SIG-M5 treated with dmso at 0.1 percent for 504 hours (cell line): ENCODE measurements around the gene CD3D.

Source experiments
- DNase-seq: peaks from one replicate; lab custom pipeline; 2025; ENCODE audit not compliant: unreplicated experiment; lab: John Stamatoyannopoulos, UW

Gene CD3D

DNA sequence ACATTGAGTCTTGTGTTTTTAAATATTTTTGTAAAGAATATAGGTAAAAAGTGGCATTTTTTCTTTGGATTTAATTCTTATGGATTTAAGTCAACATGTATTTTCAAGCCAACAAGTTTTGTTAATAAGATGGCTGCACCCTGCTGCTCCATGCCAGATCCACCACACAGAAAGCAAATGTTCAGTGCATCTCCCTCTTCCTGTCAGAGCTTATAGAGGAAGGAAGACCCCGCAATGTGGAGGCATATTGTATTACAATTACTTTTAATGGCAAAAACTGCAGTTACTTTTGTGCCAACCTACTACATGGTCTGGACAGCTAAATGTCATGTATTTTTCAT lies 38.3 kb downstream of the CD3D start:
- no peak for DNase-seq

GRCh38 chr11:118301600-118302195 lies 40.8 kb downstream of the CD3D start:
- DNase-seq: no peak

DNA sequence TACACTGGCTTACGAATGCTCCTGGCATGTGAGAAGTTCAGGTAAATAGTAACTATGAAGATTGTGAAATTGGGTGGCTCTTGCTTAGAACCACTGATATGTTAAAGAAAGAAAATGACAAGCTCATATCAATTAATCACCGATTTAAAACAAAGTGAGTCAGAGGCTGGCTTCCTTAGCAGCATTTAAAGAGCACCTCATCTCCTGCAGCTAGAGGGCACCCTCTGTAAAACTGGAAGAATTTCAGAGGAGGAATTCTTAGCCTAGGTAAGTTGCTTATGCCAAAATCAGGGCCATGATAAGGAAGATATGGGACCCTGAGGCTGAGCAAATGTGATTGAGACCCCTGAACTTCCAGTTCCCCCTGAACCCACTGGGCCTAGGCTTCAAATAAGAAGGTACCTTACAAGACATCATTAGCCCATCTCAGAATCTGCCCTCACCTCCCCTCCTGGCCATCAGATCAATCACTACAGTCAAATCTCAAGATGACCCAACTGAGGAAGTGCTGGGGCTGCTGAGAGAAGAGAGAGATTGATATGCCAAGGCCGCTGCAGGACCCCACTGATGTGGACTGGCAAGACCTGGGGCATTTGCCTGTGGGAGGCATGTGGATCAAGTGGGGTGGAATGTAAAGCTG lies 46.6 kb downstream of the CD3D start:
- DNase-seq: peak; percentile 53

GRCh38 chr11:118295199-118295598 lies 47.3 kb downstream of the CD3D start:
- DNase-seq: no peak

DNA sequence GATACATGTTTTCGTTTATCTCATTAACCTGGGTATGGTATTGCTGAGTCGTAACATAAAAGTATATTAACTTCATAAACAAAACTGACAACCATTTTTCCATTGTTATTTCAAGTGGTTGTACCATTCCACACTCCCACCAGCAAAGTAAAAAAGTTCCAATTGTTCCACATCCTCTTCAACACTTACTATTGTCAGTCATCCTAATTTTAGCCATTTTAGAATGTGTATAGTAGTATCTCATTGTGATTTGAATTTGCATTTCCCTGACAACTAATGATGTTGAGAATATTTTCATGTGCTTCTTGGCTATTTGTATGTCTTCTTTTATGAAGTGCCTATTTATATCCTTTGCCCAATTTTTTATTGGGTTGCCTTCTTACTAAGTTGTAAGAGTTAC lies 48.5 kb downstream of the CD3D start:
- DNase-seq: no peak

GRCh38 chr11:118291477-118292135 lies 50.9 kb downstream of the CD3D start:
- no peak for DNase-seq

GRCh38 chr11:118290923-118291322 lies 51.6 kb downstream of the CD3D start:
- peak; percentile 47 for DNase-seq

GRCh38 chr11:118289401-118289800 lies 53.1 kb downstream of the CD3D start:
- DNase-seq: no peak
